Measurements from ENCODE around the gene HIGD1A.
"Not testable (repeated sequence)": the region's sequence is repeated elsewhere in the genome, so short reads cannot be mapped to it uniquely, and the experiment has no call there.

Gene HIGD1A

DNA sequence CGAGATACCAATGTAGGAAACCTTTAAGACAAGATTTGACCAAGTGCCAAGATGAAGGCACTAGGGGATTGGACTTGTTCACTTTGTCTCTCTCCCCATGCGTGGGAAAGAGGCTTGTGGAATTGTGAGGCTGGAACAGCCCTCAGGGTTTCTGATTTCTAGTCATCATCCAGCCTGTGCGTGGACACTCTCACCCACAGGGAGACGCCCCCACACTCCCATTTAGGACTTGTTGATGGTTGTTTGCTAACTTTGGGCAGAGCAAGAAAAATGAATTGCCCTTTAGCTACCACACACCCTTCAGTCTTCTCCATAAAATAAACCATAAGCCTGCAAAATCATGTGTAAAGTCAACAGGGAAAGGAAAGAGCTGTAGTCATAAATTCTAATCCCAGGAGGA lies 23.4 kb upstream of the HIGD1A start:
- no peak for DNase-seq

DNA sequence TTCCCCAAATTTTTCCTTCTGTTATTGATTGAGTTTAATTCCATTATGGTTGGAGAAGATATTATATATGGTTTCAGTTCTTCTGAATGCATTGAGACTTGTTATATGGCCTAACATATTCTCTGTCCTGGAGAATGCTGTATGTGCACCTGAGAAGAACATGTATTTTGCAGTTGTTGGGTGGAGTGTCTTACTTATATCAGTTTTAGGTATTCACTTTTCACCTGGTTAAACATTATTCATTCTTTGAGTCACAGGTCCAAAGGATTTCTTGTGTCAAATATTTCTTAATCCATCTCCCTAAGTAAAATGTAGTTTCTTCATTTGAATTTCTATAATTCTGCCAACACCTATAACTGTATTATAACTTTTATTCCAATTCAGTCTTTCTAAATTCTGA lies 22.7 kb upstream of the HIGD1A start:
- DNase-seq = no peak

DNA sequence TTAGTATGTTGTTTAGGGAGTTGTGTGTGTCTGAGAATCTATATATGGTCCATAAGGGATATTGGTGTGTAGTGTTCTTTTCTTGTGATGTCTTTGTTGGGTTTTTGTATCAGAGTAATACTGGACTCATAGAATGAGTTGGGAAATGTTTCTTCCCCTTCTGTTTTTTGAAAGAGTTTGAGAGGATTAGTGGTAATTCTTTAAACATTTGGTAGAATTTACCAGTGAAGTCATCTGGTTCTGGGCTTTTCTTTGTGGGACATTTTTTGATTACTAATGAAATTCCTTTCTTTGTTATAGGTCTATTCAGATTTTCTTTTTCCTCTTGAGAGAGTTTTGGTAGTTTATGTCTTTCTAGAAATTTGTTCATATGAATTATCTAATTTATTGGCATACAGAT lies 21.9 kb upstream of the HIGD1A start:
- no peak for DNase-seq

DNA sequence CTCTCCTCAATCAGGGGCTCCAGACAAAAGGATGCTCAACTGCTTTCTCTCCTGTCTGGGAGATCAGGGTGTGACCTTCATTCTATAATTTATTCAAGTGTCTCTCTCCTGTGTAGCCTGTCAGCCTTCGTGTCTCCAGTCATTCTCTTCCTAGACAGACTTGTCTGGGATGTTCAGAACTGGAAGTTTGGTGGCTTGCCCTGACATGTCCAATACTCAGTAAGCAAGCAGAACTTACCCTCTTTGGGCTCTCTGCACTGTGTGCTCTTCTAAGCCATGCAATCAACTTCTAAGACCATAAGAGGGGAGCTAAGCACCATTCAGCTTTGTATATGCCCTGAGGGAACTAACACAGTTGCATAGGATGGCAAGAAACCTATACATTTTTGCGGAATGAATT lies 19.1 kb upstream of the HIGD1A start:
- DNase-seq = no peak

DNA sequence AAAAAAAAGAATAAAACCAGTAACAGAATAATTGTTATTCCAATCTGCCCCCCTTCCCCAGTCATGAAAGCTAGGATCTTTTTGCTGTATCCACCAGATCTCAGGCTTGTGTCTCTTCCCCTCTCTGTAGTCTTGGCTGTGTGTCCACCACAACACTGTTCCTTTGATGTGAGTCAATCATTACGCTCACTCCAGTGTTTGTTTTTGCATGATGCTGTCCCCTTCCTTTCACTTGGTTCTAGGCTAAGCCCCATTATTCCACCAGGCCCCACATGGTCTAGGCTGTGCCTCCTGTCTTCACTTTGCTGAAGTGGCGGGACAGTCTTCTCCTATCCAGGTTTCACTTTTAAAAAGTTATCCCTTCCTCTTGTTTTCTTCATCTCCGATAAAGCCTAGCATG lies 18.5 kb upstream of the HIGD1A start:
- DNase-seq = no peak

DNA sequence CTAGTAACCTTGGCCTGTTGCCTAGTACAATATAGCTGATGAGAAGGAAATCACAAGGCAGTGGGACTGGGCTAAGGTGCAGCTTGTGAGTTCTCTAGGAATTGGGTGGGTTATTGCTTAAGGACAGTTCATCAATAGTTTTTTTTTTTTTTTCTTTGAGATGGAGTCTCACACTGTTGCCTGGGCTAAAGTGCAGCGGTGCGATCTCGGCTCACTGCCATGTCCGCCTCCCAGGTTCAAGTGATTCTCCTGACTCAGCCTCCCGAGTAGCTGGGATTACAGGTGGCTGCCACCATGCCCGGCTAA lies 16.4 kb upstream of the HIGD1A start:
- DNase-seq = no peak

DNA sequence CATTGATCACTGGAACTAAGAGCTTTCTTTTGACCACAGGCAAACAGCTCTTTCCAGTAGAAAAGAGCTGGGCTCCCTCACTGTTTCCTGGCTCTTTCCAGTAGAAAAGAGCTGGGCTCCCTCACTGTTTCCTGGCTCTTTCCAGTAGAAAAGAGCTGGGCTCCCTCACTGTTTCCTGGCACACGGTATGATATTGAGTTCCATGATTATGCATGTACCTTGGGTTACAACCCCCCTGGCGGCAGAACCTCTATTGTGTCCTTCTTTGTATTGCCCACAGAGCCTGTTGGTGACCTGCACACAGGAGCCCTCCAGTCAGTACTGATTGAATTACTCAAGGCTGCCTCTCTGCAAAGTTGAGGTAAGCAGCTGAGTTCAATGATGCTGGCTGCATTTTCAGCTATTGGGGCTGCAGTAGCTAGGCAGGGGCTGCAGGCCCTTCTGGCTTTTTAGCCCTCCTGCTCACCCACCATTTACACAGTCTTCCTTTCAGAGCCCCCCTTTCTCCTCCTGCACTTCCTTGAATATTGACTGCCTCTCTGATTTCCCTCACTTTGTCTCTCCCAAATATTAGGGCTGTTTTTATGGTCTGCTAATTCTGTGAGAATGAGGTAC lies 15.2 kb upstream of the HIGD1A start:
- peak; percentile 74 for DNase-seq

DNA sequence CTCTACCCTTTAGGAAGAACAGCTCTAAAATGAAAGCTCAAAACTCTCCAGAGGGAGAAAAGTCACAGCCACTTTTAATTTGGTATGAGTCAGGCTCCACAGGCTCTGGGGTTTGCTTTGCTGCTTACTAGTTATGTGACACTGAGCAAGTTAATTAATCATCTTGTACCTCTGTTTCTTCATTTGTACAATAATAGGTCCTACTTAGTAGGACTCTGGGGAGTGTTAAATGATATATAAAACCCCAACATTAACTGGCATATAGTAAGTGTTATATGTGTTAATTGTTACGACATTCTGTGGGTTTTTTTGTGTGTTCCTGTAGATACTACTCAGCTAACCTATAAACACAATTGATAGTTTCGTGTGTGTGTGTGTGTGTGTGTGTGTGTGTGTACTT lies 11.5 kb upstream of the HIGD1A start:
- DNase-seq = no peak

DNA sequence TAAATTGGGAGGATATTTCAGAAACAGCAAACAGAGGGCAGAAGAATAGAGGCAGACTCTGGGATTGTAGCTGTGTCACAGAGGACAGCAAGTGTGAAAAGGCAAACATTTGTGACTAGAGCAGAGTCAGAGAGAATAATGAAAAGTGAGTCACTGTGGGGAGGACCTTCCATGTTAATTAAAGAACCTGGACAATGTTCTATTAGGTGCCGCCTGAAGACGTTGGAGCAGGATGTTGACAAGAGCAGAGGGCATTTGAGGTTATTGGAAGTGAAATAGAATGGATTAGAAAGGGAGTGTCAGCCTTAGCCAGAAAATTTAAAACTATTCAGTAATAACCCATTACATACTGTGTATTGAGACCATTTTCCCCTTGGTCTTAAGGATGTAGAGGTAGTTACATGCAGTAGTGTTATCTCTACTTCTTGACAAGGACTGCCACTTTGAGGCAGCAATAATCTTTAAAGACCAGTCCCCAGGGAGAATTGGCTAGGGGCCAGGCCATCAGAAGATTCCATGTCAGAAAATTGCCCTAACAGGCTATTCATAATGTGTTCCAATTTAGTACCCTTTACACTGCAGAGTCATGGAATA lies 10.7 kb upstream of the HIGD1A start:
- DNase-seq = no peak

DNA sequence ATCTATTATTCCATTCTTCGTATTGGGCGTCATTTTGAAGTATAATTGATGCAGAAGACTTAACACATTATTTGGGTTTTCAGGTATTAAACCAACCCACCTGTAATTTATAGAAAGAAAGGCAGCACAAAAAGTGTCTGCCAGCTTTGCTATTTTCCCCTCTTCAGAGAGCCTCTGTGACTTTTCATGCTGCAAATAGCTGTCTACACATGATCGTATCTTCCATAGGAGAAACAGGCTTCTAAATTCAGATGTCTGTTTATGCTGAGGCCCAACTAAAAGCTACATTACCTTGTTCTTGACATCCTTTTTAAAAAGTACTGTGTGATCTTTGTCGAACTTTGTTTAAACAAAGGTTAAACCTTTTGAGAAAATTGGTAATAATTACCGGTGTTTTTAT lies 10.0 kb upstream of the HIGD1A start:
- no peak for DNase-seq

DNA sequence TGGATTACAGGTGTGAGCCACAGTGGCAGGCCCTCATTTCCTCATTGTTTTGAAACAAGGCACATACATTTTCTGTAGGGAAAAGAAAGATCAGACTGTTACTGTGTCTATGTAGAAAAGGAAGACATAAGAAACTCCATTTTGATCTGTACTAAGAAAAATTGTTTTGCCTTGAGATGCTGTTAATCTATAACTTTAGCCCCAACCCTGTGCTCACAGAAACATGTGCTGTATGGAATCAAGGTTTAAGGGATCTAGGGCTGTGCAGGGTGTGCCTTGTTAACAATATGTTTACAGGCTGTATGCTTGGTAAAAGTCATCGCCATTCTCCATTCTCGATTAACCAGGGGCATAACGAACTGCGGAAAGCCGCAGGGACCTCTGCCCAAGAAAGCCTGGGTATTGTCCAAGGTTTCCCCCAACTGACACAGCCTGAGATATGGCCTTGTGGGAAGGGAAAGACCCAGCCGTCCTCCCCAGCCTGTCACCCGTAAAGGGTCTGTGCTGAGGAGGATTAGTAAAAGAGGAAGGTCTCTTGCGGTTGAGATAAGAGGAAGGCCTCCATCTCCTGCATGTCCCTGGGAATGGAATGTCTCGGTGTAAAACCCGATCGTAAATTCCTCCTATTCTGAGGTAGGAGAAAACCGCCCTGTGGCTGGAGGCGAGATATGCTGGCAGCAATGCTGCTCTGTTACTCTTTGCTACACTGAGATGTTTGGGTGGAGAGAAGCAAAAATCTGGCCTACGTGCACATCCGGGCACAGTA lies 7.0 kb upstream of the HIGD1A start:
- DNase-seq = not testable (repeated sequence)

DNA sequence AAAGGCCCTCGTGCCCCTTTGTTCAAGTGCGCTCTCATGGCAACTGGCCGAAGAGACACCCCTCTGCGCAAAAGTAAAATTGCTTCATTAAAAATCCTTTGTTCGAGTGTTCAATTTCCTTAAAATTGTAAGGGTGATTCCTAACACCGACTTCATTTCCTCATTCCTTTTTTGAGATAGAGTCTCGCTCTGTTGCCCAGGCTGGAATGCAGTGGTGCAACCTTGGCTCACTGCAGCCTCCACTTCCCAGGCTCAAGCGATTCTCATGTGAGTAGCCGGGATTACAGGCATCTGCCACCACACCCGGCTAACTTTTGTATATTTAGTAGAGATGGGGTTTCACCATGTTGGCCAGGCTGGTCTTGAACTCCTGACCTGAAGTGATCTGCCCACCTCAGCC lies 6.4 kb upstream of the HIGD1A start:
- not testable (repeated sequence) for DNase-seq

DNA sequence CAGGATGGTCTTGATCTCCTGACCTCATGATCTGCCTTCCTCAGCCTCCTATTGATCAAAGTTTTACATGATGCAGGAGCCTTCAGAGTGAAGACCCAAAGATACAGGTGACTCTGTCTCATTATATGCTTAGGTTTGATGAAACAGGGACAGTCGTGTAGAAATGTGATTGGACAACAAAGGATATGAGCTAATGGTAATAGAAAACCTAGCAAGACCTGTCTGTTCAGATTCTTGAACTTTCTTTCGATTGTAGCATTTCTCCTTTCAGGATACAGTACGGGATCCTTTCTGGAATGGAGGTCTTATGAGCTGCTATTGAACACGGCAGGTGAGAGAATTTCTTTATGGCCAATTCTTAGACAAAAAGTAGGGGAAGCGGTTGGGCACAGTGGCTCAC lies 4.9 kb upstream of the HIGD1A start, which contains the start of gene ACKR2:
Gene ACKR2 (plus strand): TSS at position 244 of the 400 bp plus-strand sequence. CDS start 55,058 bp downstream, outside the sequence.
- DNase-seq = no peak

DNA sequence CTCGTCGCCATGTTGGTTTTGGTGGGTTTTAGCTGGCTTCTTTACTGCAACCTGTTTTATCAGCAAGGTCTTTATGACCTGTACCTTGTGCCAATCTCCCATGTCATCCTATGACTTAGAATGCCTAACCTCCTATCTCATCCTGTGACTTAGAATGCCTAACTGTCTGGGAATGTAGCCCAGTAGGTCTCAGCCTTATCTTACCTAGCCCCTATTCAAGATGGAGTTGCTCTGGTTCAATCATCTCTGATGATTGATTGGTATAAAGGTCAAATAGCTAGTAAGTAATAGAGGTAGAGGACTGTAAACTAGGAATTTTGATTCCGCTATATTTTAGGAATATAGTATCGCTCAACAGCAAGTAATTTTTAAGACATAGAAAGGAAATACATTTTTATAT lies 3.6 kb upstream of the HIGD1A start:
- no peak for DNase-seq

DNA sequence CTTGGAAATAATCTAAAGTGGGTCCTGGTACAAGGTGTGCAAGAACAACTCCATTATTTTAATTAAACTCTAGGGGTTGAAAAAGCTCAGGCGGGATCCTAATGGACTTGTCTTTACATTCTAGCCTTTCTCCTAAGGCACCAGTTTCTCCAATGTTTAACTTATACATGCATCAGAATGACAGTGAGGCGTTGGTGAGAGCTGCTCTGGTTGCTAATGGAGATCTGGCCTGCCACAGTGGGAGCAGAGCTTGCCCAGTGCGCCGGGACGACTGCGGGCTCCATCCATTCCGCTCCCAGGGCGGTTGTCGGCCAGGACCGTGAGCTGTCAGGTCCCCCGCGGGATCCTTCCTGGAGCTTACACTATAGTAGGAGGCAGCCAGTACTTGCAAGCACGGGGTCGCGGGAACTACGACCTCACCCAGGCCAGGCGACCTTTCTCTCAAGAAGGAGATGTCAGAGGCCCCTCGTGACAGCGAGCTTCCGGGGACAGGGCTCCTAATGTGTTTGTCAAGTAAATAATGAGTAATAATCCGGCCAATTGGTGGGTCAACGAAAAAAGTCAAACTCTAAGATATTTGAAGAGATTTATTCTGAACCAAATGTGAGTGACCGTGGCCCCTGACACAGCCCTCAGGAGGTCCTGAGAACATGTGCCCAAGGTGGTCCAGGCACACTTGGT lies 991 bp upstream of the HIGD1A start:
- no peak for DNase-seq

DNA sequence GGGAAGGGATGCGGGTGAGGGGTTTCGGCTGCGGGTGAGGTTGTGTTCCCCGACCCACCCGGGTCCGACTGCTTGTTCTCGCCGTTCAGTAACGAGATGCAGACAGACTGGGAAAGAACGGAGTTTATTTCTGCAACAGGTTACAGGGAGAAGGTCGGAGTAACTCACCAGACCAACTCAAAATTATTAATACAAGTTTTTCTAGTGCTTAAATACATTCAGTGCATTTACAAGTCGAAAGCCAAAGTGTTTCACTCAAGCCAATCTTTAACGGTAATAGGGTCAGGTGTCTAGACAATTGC lies 492 bp upstream of the HIGD1A start:
- no peak for DNase-seq

DNA sequence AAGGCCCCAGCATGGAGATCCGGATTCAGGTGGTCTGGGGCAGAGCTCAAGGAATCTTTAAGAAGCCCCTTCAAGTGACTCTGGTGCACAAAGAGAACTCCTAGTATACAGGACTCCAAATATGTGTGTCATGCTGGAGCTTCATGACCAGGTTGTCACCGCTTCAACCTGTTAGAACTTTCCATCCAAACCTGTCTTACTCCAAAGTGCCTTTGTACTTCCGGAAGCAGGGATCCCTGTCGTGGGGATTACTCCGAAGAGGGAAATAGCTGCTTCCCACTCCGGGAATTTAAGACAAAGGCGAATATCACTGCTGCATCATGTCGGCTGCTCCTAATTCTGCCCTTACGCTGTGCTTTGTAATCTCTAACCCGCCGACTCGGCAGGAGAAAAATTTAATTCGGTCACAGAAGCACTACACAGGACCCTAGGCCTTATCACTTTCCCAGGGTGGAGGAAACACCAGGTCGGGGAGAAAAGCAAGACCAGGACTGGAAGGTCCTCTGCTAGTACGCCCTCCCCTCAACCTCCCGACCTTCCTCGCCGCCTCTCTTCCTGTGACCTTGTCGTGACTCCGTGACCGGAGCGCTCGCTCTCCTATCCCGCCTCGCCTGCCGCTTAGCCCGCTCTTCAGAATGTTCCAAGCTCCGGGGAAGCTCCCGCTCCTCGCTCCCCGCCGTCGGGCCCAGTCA lies 730 bp downstream of the HIGD1A start:
- DNase-seq = peak; percentile 44

DNA sequence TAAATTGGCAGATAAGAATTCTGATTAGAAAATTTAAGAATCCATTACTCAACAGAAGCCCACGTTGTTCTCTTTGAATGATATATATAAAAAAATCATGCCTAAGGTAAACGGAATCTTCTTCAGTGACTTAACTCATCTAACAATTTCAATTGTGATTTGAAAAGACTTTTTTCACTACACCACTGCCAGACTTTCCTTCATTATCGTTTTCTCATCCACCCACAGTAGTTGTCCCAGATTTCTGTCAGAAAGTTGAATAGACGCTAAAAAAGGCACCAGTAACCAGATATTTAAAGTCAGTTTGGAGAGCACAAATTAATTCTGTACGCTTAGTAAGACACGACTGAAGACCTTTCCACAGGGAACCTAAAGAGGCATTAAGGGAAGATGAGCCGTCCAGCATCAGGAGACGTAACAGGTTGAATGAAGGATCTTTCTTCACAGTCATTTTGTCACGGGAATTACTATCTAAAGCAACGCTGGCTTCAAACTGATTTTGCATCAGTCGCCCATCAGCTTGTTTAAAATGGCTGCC lies 1.3 kb downstream of the HIGD1A start:
- no peak for DNase-seq

DNA sequence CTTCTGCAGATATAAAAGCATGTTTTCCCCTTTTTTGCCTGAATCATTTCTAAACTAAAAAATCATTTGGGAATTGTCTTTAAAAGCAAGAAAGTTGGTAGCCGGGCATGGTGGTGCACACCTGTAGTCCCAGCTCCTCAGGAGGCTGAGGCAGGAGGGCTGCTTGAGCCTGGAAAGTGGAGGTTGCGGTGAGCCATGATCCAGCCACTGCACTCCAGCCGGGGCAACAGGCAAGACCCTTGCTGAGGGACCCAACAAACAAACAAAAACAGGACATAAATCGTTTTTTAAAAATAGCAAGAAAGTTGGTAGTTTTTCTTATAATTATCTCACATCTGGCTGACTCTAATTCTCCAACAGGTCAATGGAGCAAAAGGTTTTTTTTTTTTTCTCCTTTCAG lies 2.5 kb downstream of the HIGD1A start:
- DNase-seq = no peak

DNA sequence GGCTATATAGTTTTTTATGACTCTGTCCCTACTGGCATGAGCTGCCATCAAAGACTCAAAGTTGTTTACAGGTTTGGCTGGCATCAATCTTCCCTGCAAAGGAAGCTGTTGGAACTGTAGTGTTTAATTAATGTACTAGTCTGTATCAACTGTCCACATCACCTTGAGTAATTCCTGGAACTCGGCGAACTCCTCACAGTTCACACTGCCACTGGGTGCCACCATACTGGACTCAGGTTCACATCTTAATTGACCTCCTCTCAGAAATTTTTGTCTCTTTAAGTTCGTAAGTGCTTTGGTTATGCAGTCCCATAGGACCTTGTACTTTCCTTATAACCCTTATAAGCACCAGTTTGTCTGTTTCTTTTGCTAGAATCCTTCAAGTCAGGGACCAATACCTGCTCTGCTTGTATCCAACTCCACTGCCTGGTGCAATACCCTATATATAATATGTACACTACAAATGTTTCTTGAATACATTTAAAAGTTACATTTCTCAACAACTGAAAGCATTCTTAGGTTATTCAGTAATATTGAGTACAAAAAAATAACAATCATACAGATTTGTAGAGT lies 3.2 kb downstream of the HIGD1A start:
- no peak for DNase-seq

DNA sequence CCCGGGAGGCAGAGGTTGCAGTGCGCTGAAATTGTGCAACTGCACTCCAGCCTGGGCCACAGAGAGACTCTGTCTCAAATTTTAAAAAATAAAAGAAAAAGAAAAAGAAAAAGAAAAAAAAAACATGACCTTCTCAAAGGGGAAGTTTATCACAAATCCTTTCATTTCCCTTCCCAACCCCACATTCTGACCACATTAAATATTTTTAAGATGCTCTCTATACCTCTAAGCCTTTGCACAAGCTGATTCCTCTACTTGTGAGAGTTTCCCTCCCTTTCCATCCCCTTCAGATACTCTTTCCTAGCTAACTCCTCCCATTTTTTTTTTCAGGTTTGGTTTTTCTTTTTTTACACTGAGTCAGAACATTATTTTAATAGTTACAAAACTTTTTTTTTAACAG lies 4.0 kb downstream of the HIGD1A start:
- no peak for DNase-seq

DNA sequence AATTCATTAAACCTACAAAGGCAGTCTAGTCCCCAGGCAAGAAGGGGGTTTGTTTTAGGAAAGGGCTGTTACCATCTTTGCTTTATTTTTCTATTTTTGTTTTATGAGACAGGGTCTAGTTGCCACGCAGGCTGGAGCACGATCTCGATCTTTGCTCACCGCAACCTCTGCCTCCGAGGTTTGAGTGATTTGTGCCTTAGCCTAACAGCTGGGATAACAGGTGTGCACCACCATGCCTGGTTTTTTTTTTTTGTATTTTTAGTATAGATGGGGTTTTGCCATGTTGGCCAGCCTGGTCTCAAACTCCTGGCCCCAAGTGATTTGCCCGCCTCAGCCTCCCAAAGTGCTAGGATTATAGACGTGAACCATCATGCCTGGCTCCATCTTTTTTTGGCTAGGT lies 4.9 kb downstream of the HIGD1A start:
- DNase-seq = no peak

DNA sequence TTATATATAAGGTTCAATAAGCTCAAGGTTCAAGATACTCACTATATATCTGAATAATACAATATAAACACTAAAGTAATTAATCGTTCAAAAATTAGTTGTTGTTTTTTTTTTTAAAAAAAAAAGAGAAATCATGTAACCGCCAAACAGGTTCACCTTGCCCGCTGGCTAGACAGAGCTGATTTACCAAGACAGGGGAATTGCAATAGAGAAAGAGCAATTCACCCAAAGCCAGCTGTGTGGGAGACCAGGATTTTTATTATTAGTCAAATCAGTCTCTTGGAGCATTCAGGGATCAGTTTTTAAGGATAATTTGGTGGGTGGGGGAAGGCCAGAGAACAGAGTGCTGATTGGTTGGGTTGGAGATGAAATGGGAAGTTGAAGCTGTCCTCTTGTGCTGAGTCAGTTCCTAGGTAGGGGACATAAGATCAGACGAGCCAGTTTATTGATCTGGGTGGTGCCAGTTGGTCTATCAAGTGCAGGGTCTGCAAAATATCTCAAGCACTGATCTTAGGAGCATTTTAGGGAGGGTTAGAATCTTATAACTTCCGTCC lies 7.9 kb downstream of the HIGD1A start:
- no peak for DNase-seq
